Mucosa of descending colon (tissue), 3 donors: Measurements from ENCODE around the gene TPD52L1. TPM values are rescaled to one million over a fixed set of nuclear protein-coding genes. Genes with fewer than 3 reads are reported as not detected.

Source experiments
- ATAC-seq: fragments of 200-7000 bp; cut with Tn5 transposase; one replicate; pipeline ENCODE4 v1.9.1; 2020; ENCODE audit warnings: mild to moderate bottlenecking, moderate library complexity
- DNase-seq, 3 donors: peaks; one replicate each; pipeline ENCODE4 v3.0.0-alpha.2; 2020
- H3K36me3 ChIP-seq: fragments of 200-600 bp; one replicate; pipeline ENCODE4 v1.8.0; 2021; ENCODE audit warnings: low read depth, mild to moderate bottlenecking
- H3K4me1 ChIP-seq: fragments of 200-600 bp; one replicate; pipeline ENCODE4 v1.8.0; 2021; ENCODE audit warnings: low read depth, mild to moderate bottlenecking
- H3K4me3 ChIP-seq: fragments of 200-600 bp; one replicate; pipeline ENCODE4 v1.8.0; 2021; ENCODE audit warnings: mild to moderate bottlenecking
- H3K9me3 ChIP-seq: fragments of 200-600 bp; one replicate; pipeline ENCODE4 v1.8.0; 2021; ENCODE audit warnings: mild to moderate bottlenecking
- CTCF ChIP-seq: fragments of 200-600 bp; IDR thresholded peaks from one replicate; pipeline ENCODE4 v1.8.0; 2022; ENCODE audit warnings: antibody characterized with exemption, mild to moderate bottlenecking
- intact Hi-C, 2 donors: fragments of 100-400 bp; cut with DNase I in 1 of 2; cut with micrococcal nuclease in 1 of 2; formaldehyde crosslinking; loops; one replicate each; pipeline versions ENCODE4 v1.11.0 to v1.11.1; 2022; cut with DNase I, micrococcal nuclease
- total RNA-seq, 3 donors: library from RNA; stranded (reverse); fragmentation: NEBNext Ultra II Directional in 2 of 3; extraction: Animal tissue kit (Norgen Biotek cat#: 25700) in 2 of 3; gene quantifications; one replicate each; pipeline versions ENCODE4 v1.2.1 to v1.2.4, GENCODE V29; 2021 to 2023
- donor health status: DM: no; HTN: no; CAD: no; lungs with moderate emphysema.
- donor health status: DM: no; HTN: no; CAD: no.
- donor health status: DM: no; HTN: yes; CAD: no.

Gene TPD52L1
- total RNA-seq, 3 donors from 2014 or later, result 12.1 to 23.9 (median 22.0) TPM

DNA sequence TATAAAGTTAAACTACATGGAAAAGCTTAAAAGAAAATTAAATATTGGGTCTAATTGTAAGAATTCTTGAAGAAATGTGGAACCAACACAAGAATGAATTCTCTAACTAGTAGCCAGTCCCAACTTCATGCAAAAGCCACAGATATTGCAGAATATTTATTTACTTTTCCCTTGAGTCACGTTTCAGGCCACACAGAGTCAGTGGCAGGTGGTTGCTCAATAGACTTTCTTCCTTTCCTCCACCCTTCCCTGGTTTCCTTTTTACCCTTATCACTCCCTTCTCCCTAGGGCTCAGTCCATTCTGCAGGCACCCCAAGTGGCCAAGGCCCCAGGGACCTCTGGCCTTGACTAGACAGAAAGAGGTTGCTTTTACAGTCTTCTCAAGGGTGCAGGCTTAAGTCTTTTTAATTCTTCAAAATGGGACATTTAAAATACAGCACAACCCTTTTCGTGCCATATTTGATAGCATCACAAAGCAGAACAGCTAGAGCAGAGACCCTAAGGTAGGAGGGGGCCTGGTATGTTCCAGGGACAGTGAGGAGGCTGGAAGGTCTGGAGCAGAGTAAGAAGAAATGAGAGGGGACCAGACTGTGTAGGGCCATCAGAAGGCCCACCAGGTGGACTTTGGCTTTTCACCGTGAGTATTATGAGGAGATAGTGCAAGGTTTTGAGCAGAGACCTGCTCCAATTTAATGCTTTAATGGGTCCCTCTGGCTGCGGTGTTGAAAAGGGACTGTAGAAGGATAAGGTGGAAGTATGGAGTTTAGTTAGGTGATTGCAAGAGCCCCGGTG lies 83.2 kb downstream of the TPD52L1 start:
- intact Hi-C loops, result no loop called here
- Histone ChIP-seq H3K4me1 (no peaks in the 10 kb centered on the region), H3K4me3 (no peak overlapping the region), H3K9me3 (peaks cover 7% of the 10 kb centered on the region), H3K36me3 (no peaks in the 10 kb centered on the region)
- no peak for DNase-seq
- TF ChIP-seq CTCF, result no peak
- ATAC-seq, result peak; percentile 50

DNA sequence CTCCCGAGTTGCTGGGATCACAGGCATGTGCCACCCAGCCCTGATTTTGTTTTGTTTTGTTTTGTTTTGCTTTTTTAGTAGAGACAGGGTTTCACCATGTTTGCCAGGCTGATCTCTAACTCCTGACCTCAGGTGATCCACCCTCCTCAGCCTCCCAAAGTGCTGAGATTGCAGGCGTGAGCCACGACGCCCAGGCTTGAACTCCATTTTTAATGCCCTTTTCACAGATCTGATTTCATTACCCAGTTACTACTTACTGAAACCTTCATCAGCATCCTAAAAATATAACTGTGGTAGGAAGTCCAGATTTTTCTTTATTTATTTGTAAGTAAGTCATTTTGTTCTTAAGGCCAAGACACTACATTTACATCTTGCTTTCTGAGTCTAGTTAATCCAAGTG lies 84.2 kb downstream of the TPD52L1 start:
- ATAC-seq (no peak), DNase-seq (no peak)
- TF ChIP-seq CTCF, result no peak
- peaks cover 14% of the 10 kb centered on the region for H3K9me3 ChIP-seq
- intact Hi-C loops, result no loop called here
- no peak overlapping the region for H3K4me3 ChIP-seq
- H3K4me1 ChIP-seq, result no peaks in the 10 kb centered on the region
- no peaks in the 10 kb centered on the region for H3K36me3 ChIP-seq

GRCh38 chr6:125245109-125245508 lies 91.5 kb downstream of the TPD52L1 start:
- intact Hi-C loops, result no loop called here
- H3K36me3 ChIP-seq, result no peaks in the 10 kb centered on the region
- no peak overlapping the region for H3K4me3 ChIP-seq
- no peak for TF ChIP-seq CTCF
- ATAC-seq (no peak), DNase-seq (no peak)
- H3K4me1 ChIP-seq, result peaks cover 14% of the 10 kb centered on the region
- peaks cover 20% of the 10 kb centered on the region for H3K9me3 ChIP-seq

DNA sequence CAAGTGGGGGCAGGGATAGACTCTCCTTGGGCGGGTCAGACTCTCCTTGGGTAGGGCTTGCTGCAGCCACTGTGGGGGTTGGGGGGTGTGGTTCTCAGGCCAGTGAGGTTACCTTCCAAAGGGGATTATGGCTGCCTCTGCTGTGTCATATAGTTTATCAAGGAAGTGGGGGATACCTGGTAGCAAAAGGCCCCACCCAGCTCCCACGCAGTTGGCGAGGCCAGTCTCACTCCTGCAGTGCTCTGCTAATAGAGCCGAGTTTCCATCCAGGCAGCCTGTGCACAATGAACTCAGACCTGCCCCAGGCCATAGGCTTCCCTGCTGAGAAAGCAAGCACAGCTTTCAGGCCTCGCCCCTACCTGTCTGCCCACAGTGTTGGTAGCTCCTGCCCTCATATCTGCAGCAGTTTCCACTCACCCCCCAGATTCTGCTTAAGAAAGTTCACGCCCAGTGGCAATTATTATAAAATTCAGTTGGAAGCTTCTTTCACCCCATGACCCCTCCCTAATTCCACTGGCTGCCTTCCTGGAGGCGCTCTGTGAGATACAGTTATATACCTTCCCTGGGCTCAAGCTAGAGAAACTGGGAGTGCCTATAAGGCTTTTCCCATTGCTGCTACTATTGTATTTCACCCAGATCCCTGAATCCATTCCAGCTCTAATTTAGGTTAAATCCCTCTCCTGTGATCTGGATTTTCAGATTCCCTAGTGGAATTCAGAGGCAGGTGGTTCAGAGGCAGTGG lies 92.1 kb downstream of the TPD52L1 start:
- H3K4me3 ChIP-seq, result no peak overlapping the region
- no peak for TF ChIP-seq CTCF
- peaks cover 14% of the 10 kb centered on the region for H3K4me1 ChIP-seq
- intact Hi-C loops, result no loop called here
- peak; percentile 45 to 61 (median 53) for DNase-seq
- ATAC-seq, result peak; percentile 83
- H3K36me3 ChIP-seq, result no peaks in the 10 kb centered on the region
- peaks cover 20% of the 10 kb centered on the region for H3K9me3 ChIP-seq

DNA sequence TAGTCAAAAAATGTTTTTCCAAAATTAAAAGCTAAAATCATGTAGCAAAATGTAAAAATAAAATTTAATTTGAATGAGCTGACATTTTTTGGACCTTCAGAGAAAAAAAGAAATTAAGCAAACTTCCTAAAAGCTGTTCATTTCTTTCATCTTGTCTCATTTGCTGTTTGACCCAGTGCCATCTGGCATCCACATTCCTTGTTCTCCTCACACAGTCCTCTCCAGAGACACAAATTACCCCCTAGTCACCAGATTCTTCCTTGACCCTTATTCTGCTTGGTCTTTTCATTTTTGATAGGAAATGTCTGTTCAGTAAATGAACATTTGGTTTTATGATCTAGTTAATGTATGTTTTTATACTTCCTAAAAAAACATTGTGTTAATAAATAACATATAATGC lies 93.0 kb downstream of the TPD52L1 start:
- H3K36me3 ChIP-seq, result no peaks in the 10 kb centered on the region
- no peak for DNase-seq
- no peak for ATAC-seq
- peaks cover 14% of the 10 kb centered on the region for H3K9me3 ChIP-seq
- H3K4me1 ChIP-seq, result peaks cover 14% of the 10 kb centered on the region
- no peak overlapping the region for H3K4me3 ChIP-seq
- no peak for TF ChIP-seq CTCF
- intact Hi-C loops, result no loop called here
